HEK293 (cell line): ENCODE results near the gene SPATA12.

Source experiments
- GLIS1 ChIP-seq: fragments of 450-650 bp; formaldehyde crosslinking; IDR thresholded peaks from 2 replicates; pipeline ENCODE4 v1.5.1; 2016; ENCODE audit warnings: missing biosample characterization, missing genetic modification characterization
- GLIS2 ChIP-seq: fragments of 450-650 bp; formaldehyde crosslinking; IDR thresholded peaks from 2 replicates; pipeline ENCODE4 v1.5.1; 2016; ENCODE audit warnings: missing biosample characterization, missing genetic modification characterization
- KLF1 ChIP-seq: fragments of 450-650 bp; formaldehyde crosslinking; IDR thresholded peaks from 2 replicates; pipeline ENCODE4 v1.5.1; 2016; ENCODE audit warnings: missing biosample characterization, missing genetic modification characterization
- KLF9 ChIP-seq: fragments of 450-650 bp; formaldehyde crosslinking; IDR thresholded peaks from 2 replicates; pipeline ENCODE4 v1.5.1; 2016; ENCODE audit warnings: missing biosample characterization, missing genetic modification characterization, low read depth
- PATZ1 ChIP-seq: fragments of 450-650 bp; formaldehyde crosslinking; IDR thresholded peaks from 2 replicates; pipeline ENCODE4 v1.5.1; 2016; ENCODE audit warnings: missing biosample characterization, missing genetic modification characterization
- PRDM4 ChIP-seq: fragments of 450-650 bp; formaldehyde crosslinking; IDR thresholded peaks from 2 replicates; pipeline ENCODE4 v1.5.1; 2017; ENCODE audit warnings: missing biosample characterization, missing genetic modification characterization
- SP2 ChIP-seq: fragments of 450-650 bp; formaldehyde crosslinking; IDR thresholded peaks from 2 replicates; pipeline ENCODE4 v1.5.1; 2016; ENCODE audit warnings: missing biosample characterization, missing genetic modification characterization
- YY2 ChIP-seq: fragments of 450-650 bp; formaldehyde crosslinking; IDR thresholded peaks from 2 replicates; pipeline ENCODE4 v1.5.1; 2016; ENCODE audit warnings: missing biosample characterization, missing genetic modification characterization
- ZBTB20 ChIP-seq: fragments of 450-650 bp; formaldehyde crosslinking; IDR thresholded peaks from 2 replicates; pipeline ENCODE4 v1.5.1; 2016; ENCODE audit warnings: missing biosample characterization, missing genetic modification characterization
- ZBTB26 ChIP-seq: fragments of 450-650 bp; formaldehyde crosslinking; optimal IDR thresholded peaks from 2 replicates; pipeline ENCODE3; 2016; ENCODE audit warnings: missing biosample characterization, mild to moderate bottlenecking, missing genetic modification characterization
- ZBTB48 ChIP-seq: fragments of 450-650 bp; formaldehyde crosslinking; IDR thresholded peaks from 2 replicates; pipeline ENCODE4 v1.5.1; 2016; ENCODE audit warnings: missing biosample characterization, missing genetic modification characterization
- ZIC2 ChIP-seq: fragments of 450-650 bp; formaldehyde crosslinking; IDR thresholded peaks from 2 replicates; pipeline ENCODE4 v1.5.1; 2016; ENCODE audit warnings: missing biosample characterization, missing genetic modification characterization
- ZNF18 ChIP-seq: fragments of 450-650 bp; formaldehyde crosslinking; IDR thresholded peaks from 2 replicates; pipeline ENCODE4 v1.5.1; 2016; ENCODE audit warnings: missing biosample characterization, missing genetic modification characterization
- ZNF335 ChIP-seq: fragments of 450-650 bp; formaldehyde crosslinking; conservative IDR thresholded peaks from 2 replicates; pipeline ENCODE4 v1.5.1; 2016; ENCODE audit warnings: missing biosample characterization, missing genetic modification characterization
- ZNF629 ChIP-seq: fragments of 450-650 bp; formaldehyde crosslinking; IDR thresholded peaks from 2 replicates; pipeline ENCODE4 v1.5.1; 2017; ENCODE audit warnings: missing biosample characterization, missing genetic modification characterization
- ZNF704 ChIP-seq: fragments of 450-650 bp; formaldehyde crosslinking; IDR thresholded peaks from 2 replicates; pipeline ENCODE4 v1.5.1; 2016; ENCODE audit warnings: missing biosample characterization, missing genetic modification characterization
- ZSCAN30 ChIP-seq: fragments of 450-650 bp; IDR thresholded peaks from 2 replicates; pipeline ENCODE4 v1.5.1; 2018; ENCODE audit warnings: missing biosample characterization, mild to moderate bottlenecking, missing genetic modification characterization, moderate library complexity
- TF ChIP-seq, protein P1 (sequence below): fragments of 450-650 bp; formaldehyde crosslinking; IDR thresholded peaks from 2 replicates; pipeline ENCODE4 v1.5.1; 2017; ENCODE audit warnings: missing biosample characterization, missing genetic modification characterization

SPATA12 gene

GRCh38 chr3:57078635-57079473 is 18.4 kb downstream of the SPATA12 start (continued):
- TF ChIP-seq PRDM4: no peak
- peak; percentile 87 for TF ChIP-seq GLIS2 (tag by site-specific recombination)
- peak; percentile 44; the same call in 1 of the 2 replicates for TF ChIP-seq SP2 (tag by site-specific recombination)
- TF ChIP-seq PATZ1 (tag by site-specific recombination): peak; percentile 67
- TF ChIP-seq ZNF704 (tag by site-specific recombination): no peak
- TF ChIP-seq ZBTB20: peak; percentile 86
- TF ChIP-seq GLIS1: peak; percentile 73
- no peak for TF ChIP-seq YY2 (tag by site-specific recombination)
- 0 out of 2 replicates have a peak, but pooled peaks have one; percentile 17 for TF ChIP-seq ZNF629 (tag by site-specific recombination)
- TF ChIP-seq KLF9: 0 out of 2 replicates have a peak, but pooled peaks have one; percentile 11
- TF ChIP-seq ZNF335 (tag by site-specific recombination): peak; percentile 96
- TF ChIP-seq ZBTB48 (tag by site-specific recombination): peak; percentile 91
- 0 out of 2 replicates have a peak, but pooled peaks have one; percentile 10 for TF ChIP-seq KLF1 (tag by site-specific recombination)
- TF ChIP-seq, protein P1, sequence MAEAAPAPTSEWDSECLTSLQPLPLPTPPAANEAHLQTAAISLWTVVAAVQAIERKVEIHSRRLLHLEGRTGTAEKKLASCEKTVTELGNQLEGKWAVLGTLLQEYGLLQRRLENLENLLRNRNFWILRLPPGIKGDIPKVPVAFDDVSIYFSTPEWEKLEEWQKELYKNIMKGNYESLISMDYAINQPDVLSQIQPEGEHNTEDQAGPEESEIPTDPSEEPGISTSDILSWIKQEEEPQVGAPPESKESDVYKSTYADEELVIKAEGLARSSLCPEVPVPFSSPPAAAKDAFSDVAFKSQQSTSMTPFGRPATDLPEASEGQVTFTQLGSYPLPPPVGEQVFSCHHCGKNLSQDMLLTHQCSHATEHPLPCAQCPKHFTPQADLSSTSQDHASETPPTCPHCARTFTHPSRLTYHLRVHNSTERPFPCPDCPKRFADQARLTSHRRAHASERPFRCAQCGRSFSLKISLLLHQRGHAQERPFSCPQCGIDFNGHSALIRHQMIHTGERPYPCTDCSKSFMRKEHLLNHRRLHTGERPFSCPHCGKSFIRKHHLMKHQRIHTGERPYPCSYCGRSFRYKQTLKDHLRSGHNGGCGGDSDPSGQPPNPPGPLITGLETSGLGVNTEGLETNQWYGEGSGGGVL: peak; percentile 75
- no peak for TF ChIP-seq ZNF18 (tag by site-specific recombination)
- peak; percentile 78 for TF ChIP-seq ZBTB26 (tag by site-specific recombination)
- peak; percentile 75 for TF ChIP-seq ZIC2
- peak; percentile 77; the same call in 1 of the 2 replicates for TF ChIP-seq ZSCAN30
